RWPE1 (cell line): ENCODE measurements around the gene LRIG1.

ENCODE experiments used
- CTCF ChIA-PET: fragments of 350-600 bp; sonication (Branson Sonifier 250); formaldehyde crosslinking; extraction: SDS; loops from one replicate; lab custom pipeline; 2021; lab: Yijun Ruan, JAX
- POLR2A ChIA-PET: fragments of 400-600 bp; formaldehyde crosslinking; extraction: SDS; loops from one replicate; lab custom pipeline; 2020; ENCODE audit warnings: antibody characterized with exemption; ENCODE audit not compliant: low non-redundant PET; lab: Yijun Ruan, JAX
- DNase-seq: peaks from one replicate; pipeline ENCODE4 v3.0.0; 2012; ENCODE audit warnings: low spot score
- H3K27ac ChIP-seq: fragments of 450-650 bp; 2 replicates; pipeline ENCODE4 v1.5.1; 2017
- TF ChIP-seq, protein P1 (sequence below): fragments of 450-650 bp; conservative IDR thresholded peaks from 2 replicates; pipeline ENCODE4 v1.5.1; 2017; ENCODE audit warnings: low read depth, mild to moderate bottlenecking

Gene LRIG1

DNA sequence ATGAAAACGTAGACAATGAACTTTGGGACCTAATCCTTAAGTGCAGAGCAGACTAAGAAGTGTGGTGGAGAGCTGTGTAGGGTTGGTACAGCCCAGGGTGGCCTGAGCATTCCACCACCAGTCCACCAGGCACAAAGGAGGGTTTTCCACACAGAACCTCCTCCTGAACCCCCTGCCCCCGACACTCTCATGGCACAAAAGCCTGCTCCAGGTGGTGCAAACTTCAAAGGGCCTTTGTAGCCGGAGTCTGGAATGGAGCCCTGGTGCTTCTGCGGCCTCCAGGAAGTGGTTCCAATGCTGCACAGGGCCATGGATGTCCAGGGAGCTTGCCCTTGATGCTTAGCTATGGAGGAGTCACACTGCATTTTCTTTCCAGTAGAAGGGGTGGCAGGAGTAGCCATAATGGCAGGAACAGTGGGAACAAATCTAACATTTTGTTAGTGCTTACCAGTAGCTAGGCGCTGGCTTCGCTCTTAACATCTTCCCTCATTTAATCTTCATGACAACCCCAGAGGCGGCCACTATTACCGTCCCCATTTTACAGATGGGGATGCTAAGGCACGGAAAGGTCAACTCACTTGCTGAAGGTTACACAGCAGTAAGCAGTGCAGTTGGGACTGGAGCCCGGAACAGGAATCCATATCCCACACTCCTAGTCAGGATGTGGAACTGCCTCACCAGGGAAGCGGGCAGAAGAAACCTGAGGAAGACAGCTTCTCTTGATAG, 68.6 kb downstream of the LRIG1 start:
- peak overlapping the region; percentile 47 for H3K27ac ChIP-seq
- CTCF ChIA-PET: no interaction called here
- no peak for DNase-seq
- TF ChIP-seq, protein P1, sequence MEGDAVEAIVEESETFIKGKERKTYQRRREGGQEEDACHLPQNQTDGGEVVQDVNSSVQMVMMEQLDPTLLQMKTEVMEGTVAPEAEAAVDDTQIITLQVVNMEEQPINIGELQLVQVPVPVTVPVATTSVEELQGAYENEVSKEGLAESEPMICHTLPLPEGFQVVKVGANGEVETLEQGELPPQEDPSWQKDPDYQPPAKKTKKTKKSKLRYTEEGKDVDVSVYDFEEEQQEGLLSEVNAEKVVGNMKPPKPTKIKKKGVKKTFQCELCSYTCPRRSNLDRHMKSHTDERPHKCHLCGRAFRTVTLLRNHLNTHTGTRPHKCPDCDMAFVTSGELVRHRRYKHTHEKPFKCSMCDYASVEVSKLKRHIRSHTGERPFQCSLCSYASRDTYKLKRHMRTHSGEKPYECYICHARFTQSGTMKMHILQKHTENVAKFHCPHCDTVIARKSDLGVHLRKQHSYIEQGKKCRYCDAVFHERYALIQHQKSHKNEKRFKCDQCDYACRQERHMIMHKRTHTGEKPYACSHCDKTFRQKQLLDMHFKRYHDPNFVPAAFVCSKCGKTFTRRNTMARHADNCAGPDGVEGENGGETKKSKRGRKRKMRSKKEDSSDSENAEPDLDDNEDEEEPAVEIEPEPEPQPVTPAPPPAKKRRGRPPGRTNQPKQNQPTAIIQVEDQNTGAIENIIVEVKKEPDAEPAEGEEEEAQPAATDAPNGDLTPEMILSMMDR: no peak
- POLR2A ChIA-PET: no interaction called here

DNA sequence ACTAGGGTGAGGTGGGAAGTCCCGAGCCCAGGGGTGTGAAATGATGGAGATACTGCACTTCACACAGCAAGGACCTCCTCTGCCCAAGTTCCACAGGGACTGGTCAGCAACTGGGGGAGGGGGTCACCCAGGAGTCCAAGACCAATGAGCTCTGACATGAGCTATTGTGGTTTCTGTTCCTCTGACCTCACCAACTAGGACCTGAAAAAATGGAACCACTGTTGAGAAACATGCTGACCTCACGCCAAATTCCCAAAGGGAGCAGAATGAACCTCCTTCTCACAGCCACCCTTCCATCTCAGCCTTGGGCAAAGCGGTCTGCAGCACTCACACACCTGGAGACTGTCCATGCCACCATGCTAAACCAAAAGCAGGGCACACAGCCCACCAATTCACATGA, 69.3 kb downstream of the LRIG1 start:
- peak overlapping the region; percentile 47 for H3K27ac ChIP-seq
- no peak for DNase-seq
- CTCF ChIA-PET: no interaction called here
- POLR2A ChIA-PET: no interaction called here
- TF ChIP-seq, protein P1: no peak

DNA sequence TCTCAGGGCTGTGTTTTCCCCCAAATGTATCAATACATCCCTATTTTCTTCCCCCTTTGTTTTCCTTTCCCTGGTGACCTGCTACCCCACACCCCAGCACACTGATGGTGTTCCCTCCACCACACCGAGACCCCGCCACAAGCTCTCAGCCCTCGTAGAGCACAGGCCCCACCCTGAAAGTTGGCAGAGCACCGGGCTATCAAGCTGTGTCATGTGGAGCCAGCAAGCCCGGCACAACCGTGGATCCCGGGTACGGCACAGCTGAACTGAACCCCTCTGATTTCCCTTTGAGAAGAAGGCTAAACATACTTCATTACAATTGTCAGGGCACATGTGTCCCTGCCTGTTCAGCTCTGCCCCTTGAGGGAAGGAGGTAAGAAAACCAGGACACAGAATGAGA, 69.9 kb downstream of the LRIG1 start:
- CTCF ChIA-PET: no interaction called here
- TF ChIP-seq, protein P1: no peak
- no peak for DNase-seq
- H3K27ac ChIP-seq: peak overlapping the region; percentile 47
- POLR2A ChIA-PET: no interaction called here

DNA sequence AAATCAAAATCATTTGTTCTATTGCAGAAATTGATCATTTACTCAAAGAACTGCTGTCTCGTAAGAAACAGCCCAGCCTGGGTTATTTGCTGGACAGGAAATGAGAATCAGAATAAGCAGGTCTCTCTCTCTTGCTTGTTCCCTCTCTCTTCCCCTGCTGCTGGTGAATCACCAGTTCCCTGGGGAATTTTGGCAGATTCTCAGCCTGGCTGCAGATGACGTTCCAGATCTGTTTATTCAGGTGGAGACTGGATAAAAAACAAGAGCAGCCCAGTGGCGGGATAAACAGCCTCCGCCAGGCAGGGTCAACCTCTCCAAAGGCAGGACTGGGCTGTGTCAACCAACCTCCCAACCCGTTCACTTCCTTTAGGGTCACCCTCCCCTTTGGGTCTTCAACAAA, 72.1 kb downstream of the LRIG1 start:
- peak overlapping the region; percentile 90 for H3K27ac ChIP-seq
- ChIA-PET CTCF (interaction anchor here (0.7 kb wide), 1 partner anchor 131 kb away, joined by 3 read pairs; no protein-coding TSS in a partner anchor), POLR2A (no interaction called here)
- TF ChIP-seq, protein P1: no peak
- peak; percentile 84 for DNase-seq

DNA sequence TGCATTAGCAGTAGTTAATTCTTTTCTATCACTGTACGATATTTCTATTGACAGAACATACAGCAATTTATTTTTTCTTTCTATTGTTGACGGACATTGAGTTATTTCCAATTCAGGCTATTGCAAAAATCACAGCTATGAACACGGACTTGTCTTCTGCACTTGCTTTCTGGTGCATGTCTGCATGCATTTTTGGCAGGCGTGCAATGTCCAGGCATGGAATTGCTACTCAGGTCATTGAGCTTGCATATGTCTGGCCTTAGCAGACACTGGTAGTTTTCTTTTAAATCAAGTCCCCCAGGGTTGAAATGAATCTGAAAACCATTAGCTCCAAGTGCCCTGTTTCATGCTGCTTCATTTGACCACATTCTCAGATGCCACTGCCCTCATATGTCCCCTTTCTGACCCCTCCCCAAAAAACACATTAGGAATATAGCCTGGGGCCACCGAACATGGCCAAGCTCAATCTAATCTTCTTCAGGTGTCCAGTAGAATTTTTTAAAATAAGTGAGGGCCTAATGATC, 72.8 kb downstream of the LRIG1 start:
- DNase-seq: no peak
- POLR2A ChIA-PET: no interaction called here
- peak overlapping the region; percentile 90; the same call in 1 of the 2 replicates for H3K27ac ChIP-seq
- TF ChIP-seq, protein P1: no peak
- CTCF ChIA-PET: interaction anchor here (0.7 kb wide), 1 partner anchor 131 kb away, joined by 3 read pairs; no protein-coding TSS in a partner anchor

DNA sequence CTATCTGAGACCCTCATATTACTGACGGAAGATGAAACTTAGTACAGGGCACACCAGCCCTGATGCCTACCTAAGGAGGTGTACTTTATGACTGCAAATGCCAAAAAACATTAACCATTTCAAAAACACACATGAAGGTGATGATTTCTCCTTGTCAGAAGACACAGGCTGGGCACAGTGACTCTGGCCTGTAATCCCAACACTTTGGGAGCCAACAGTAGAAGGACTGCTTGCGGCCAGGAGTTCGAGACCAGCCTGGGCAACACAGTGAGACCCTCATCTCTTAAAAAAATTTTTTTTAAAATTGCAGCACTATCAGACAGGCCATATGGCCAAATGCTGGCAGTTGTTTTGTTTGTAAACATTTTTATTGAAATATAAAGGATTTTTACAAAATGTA, 73.5 kb downstream of the LRIG1 start:
- no peak overlapping the region for H3K27ac ChIP-seq
- no peak for DNase-seq
- POLR2A ChIA-PET: no interaction called here
- CTCF ChIA-PET: no interaction called here
- TF ChIP-seq, protein P1: no peak
